ENCODE results near the gene ACTL7B.
"Not testable (repeated sequence)": the region's sequence is repeated elsewhere in the genome, so short reads cannot be mapped to it uniquely, and the experiment has no call there.

Gene ACTL7B, protein sequence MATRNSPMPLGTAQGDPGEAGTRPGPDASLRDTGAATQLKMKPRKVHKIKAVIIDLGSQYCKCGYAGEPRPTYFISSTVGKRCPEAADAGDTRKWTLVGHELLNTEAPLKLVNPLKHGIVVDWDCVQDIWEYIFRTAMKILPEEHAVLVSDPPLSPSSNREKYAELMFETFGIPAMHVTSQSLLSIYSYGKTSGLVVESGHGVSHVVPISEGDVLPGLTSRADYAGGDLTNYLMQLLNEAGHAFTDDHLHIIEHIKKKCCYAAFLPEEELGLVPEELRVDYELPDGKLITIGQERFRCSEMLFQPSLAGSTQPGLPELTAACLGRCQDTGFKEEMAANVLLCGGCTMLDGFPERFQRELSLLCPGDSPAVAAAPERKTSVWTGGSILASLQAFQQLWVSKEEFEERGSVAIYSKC

DNA sequence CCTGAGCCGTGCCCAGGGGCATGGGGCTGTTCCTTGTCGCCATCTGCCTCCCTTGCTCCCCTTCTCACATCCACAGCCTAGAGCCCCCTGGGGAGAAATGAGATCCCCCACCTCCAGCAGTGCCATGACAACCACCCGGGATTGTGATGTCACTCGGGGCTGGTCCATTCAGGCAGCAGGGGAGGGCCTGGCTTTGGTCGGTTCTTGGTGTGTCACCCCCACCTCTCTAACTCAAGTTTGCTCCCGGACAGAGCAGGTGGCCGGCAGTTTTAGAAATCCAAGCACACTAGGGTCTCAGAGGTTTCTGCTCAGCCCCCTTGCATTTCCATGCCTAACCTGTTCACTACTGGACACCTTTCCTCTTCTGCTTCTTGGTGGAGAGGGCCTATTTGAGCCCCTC, at the start of gene ACTL7B:
Gene ACTL7B, minus strand, starts transcription at position 99 of the 400 bp plus-strand sequence. Its CDS starts 56 bp downstream, at position 43.
- no peak for DNase-seq (ENCODE audit: extremely low spot score)
- TF ChIP-seq TARDBP (IDR thresholded peaks at IDR 0.05) (no peak), SUZ12 (IDR thresholded peaks at IDR 0.05) (no peak), L3MBTL2 (conservative IDR thresholded peaks at IDR 0.05) (no peak), ZNF384 (IDR thresholded peaks at IDR 0.05) (no peak), ELF4 (IDR thresholded peaks at IDR 0.05) (no peak), LEF1 (IDR thresholded peaks at IDR 0.05; ENCODE audit: borderline replicate concordance) (no peak), FOXK2 (IDR thresholded peaks at IDR 0.05) (no peak), FOXM1 (IDR thresholded peaks at IDR 0.05; ENCODE audit: borderline replicate concordance) (no peak), FOXA1 (IDR thresholded peaks at IDR 0.05) (no peak), CTBP1 (IDR thresholded peaks at IDR 0.05; ENCODE audit: borderline replicate concordance) (no peak), ARNT (IDR thresholded peaks at IDR 0.05) (no peak), BHLHE40 (IDR thresholded peaks at IDR 0.05; ENCODE audit: borderline replicate concordance) (no peak), HDGF (IDR thresholded peaks at IDR 0.05; ENCODE audit: borderline replicate concordance) (no peak), NFRKB (IDR thresholded peaks at IDR 0.05) (no peak), SP1 (IDR thresholded peaks at IDR 0.05) (no peak)
- TF ChIP-seq, protein P1, sequence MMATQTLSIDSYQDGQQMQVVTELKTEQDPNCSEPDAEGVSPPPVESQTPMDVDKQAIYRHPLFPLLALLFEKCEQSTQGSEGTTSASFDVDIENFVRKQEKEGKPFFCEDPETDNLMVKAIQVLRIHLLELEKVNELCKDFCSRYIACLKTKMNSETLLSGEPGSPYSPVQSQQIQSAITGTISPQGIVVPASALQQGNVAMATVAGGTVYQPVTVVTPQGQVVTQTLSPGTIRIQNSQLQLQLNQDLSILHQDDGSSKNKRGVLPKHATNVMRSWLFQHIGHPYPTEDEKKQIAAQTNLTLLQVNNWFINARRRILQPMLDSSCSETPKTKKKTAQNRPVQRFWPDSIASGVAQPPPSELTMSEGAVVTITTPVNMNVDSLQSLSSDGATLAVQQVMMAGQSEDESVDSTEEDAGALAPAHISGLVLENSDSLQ (IDR thresholded peaks at IDR 0.05): no peak
- CTCF ChIA-PET: no interaction called here
- POLR2A ChIA-PET: no interaction called here

DNA sequence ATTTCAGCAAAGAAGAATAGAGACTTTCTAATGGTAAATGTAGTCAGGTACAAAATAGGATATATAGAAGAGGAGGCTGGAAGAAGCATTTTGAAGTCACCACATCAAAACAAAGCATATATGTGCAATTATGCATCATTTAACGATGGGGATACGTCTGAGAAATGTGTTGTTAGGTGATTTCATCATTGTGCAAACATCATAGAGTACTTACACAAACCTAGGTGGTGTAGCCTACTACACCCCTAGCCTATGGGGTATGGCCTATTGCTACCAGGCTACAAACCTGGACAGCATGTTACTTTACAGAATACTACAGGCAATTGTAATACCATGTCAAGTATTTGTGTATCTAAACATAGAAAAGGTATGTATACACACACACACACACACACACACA, 49.7 kb upstream of the ACTL7B start:
- POLR2A ChIA-PET: no interaction called here
- CTCF ChIA-PET: no interaction called here

DNA sequence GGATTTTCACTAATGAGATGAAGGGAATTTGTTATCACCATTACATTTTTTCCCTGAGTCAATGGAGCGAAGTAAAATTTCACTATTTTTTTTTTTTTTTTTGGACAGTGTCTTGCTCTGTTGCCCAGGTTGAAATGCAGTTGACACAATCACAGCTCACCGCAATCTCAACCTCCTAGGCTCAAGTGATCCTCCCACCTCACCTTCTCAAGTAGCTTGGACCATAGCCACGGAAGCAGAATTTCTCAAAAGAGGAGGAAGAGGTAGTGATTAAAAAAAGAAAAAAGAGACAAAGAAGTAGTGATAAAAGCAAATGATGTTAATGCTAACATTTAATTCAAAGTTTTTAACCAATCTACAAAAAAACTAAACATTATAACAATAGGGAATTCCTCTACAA, 48.4 kb upstream of the ACTL7B start:
- TF ChIP-seq NFRKB (IDR thresholded peaks at IDR 0.05) (no peak), CTBP1 (IDR thresholded peaks at IDR 0.05; ENCODE audit: borderline replicate concordance) (no peak), FOXA1 (IDR thresholded peaks at IDR 0.05) (no peak), L3MBTL2 (conservative IDR thresholded peaks at IDR 0.05) (no peak), SUZ12 (IDR thresholded peaks at IDR 0.05) (no peak), HDGF (IDR thresholded peaks at IDR 0.05; ENCODE audit: borderline replicate concordance) (no peak), ARNT (IDR thresholded peaks at IDR 0.05) (no peak), TARDBP (IDR thresholded peaks at IDR 0.05) (no peak), SP1 (IDR thresholded peaks at IDR 0.05) (no peak), FOXK2 (IDR thresholded peaks at IDR 0.05) (no peak)
- no peak for DNase-seq (ENCODE audit: extremely low spot score)
- POLR2A ChIA-PET: no interaction called here
- CTCF ChIA-PET: interaction anchor here (1.0 kb wide), 1 partner anchor 12 kb away, joined by 3 read pairs; no protein-coding TSS in a partner anchor

More for the DNA sequence above, 49.7 kb upstream of the ACTL7B start:
- no peak for DNase-seq (ENCODE audit: extremely low spot score)
- TF ChIP-seq HDGF (IDR thresholded peaks at IDR 0.05; ENCODE audit: borderline replicate concordance) (no peak), ELF4 (IDR thresholded peaks at IDR 0.05) (no peak), BHLHE40 (IDR thresholded peaks at IDR 0.05; ENCODE audit: borderline replicate concordance) (no peak), FOXK2 (IDR thresholded peaks at IDR 0.05) (no peak), SP1 (IDR thresholded peaks at IDR 0.05) (no peak), ARNT (IDR thresholded peaks at IDR 0.05) (no peak), SUZ12 (IDR thresholded peaks at IDR 0.05) (no peak), NFRKB (IDR thresholded peaks at IDR 0.05) (no peak), ZNF384 (IDR thresholded peaks at IDR 0.05) (no peak), L3MBTL2 (conservative IDR thresholded peaks at IDR 0.05) (no peak), FOXA1 (IDR thresholded peaks at IDR 0.05) (no peak), TARDBP (IDR thresholded peaks at IDR 0.05) (no peak), FOXM1 (IDR thresholded peaks at IDR 0.05; ENCODE audit: borderline replicate concordance) (no peak)
- TF ChIP-seq, protein P1 (IDR thresholded peaks at IDR 0.05): no peak

DNA sequence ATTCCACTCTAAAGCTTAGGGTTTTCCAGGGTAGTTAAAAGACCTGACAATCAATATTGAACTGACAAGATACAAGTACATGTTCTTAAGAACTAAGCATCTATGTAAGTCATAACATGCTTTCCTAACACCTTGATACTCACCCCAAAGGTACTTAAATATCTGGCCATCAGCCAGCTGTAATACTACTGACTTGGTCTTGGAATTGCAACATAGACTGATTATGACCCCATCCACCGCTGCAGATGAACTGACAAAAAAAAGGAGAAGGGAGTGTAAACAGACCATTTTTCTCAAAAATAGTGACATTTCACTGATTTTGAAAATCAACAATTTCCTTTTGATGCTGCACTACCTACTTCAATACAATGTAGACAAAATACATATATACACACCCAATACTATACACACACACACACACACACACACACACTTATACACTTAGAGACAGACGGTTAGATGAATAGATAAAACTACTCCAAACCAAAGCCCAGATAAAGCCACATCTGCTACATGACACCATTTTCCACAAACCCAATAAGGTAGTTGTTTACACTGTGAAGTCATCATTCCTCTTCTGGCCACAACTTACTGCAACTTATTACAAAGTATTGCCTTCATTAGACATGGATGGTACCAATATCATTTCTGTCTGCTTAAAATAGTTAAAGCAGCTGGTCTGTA, 47.8 kb upstream of the ACTL7B start:
- ChIA-PET CTCF (interaction anchor here (1.0 kb wide), 1 partner anchor 11 kb away, joined by 3 read pairs; no protein-coding TSS in a partner anchor), POLR2A (no interaction called here)
- no peak for DNase-seq (ENCODE audit: extremely low spot score)
- TF ChIP-seq ARNT (IDR thresholded peaks at IDR 0.05): no peak
- no peak for TF ChIP-seq BHLHE40 (IDR thresholded peaks at IDR 0.05; ENCODE audit: borderline replicate concordance)
- TF ChIP-seq ZNF384 (IDR thresholded peaks at IDR 0.05): no peak
- TF ChIP-seq FOXM1 (IDR thresholded peaks at IDR 0.05; ENCODE audit: borderline replicate concordance): no peak
- TF ChIP-seq SUZ12 (IDR thresholded peaks at IDR 0.05): no peak
- no peak for TF ChIP-seq LEF1 (IDR thresholded peaks at IDR 0.05; ENCODE audit: borderline replicate concordance)
- TF ChIP-seq FOXA1 (IDR thresholded peaks at IDR 0.05): no peak

DNA sequence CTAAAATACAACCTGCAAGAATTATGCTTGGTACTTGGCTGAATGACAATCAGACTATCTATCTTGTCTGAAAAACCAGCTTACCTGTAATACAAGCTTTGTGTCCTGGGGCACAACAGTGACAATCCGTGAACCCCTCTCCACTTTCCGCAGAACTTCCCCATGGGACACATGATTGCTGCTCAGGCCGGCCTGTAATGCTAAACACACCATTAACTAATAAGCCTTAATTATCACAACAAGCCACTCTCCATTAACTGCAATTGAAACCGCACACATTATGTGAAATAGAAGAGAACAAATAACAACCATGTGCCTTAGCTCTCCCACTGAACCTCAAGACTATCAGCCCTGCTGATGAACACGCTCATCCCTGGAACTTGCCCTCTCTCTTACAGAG, 44.4 kb upstream of the ACTL7B start:
- TF ChIP-seq CTBP1 (IDR thresholded peaks at IDR 0.05; ENCODE audit: borderline replicate concordance) (no peak), FOXK2 (IDR thresholded peaks at IDR 0.05) (no peak), TARDBP (IDR thresholded peaks at IDR 0.05) (no peak), BHLHE40 (IDR thresholded peaks at IDR 0.05; ENCODE audit: borderline replicate concordance) (no peak)
- CTCF ChIA-PET: no interaction called here
- DNase-seq (ENCODE audit: extremely low spot score): no peak
- POLR2A ChIA-PET: no interaction called here

DNA sequence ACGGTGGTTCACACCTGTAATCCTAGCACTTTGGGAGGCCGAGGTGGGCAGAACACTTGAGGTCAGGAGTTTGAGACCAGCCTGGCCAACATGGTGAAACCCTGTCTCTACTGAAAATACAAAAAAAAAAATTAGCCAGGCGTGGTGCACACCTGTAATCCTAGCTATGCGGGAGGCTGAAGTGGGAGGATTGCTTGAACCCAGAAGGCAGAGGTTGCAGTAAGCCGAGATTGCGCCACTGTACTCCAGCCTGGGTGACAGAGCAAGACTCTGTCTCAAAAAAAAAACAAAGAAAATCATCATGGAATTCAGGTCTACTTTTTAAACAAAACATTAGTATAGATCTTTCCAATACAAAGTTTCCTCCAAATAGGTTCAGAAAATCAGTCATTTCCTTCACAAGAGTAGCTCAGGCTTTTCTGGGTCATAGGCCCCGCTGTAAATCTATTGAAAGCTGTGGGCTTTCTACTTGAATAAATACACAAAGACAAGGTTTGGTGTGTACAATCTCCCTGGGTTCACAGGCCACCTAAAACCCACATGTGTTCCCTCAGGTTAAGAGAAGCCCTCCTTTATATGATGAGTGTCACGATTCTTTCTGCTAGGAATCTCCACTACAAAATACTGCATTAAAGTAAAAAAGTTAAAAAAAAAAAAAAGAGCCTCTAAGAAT, 43.4 kb upstream of the ACTL7B start:
- DNase-seq (ENCODE audit: extremely low spot score); CTCF ChIA-PET; POLR2A ChIA-PET: not testable (repeated sequence)

Data from HEK293T (cell line).